CD4-positive, alpha-beta T cell treated with Interleukin-12 subunit alpha and Interleukin-12 subunit beta, for 1 hour (primary cell): Measurements from ENCODE around the gene SIPA1L3.

Experiments
- DNase-seq: peaks from one replicate; pipeline ENCODE4 v3.0.0-alpha.2; 2020

Gene SIPA1L3

GRCh38 chr19:37947778-37948177 lies 40.8 kb downstream of the SIPA1L3 start:
- DNase-seq: no peak

- no peak for DNase-seq
Observed at GRCh38 chr19:37948362-37948761, 41.4 kb downstream of the SIPA1L3 start.

- DNase-seq: no peak
Observed at GRCh38 chr19:37950471-37951175, 43.6 kb downstream of the SIPA1L3 start.

GRCh38 chr19:37951816-37952210 lies 44.8 kb downstream of the SIPA1L3 start:
- DNase-seq: no peak

- no peak for DNase-seq
Observed at GRCh38 chr19:37953171-37953917, 46.3 kb downstream of the SIPA1L3 start.

DNA sequence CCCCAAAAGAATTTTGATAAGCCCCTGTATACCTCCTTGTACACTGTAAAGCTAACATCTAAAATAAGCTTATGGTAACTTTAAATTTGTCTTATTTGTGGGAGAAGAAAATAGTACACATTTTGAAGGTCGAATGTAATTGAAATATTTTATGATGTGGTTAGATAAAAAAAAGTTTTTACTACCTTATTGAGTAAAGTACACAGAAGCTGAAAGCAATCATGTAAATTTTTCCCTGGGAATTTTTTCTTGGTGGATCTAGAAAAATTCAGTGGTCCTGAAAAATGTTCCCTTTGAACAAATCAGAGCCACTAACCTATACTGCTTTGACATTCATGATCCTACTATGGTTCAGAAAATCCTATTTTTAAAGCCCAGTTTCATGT lies 46.9 kb downstream of the SIPA1L3 start:
- DNase-seq: no peak

GRCh38 chr19:37954421-37954874 lies 47.4 kb downstream of the SIPA1L3 start:
- DNase-seq: no peak

DNA sequence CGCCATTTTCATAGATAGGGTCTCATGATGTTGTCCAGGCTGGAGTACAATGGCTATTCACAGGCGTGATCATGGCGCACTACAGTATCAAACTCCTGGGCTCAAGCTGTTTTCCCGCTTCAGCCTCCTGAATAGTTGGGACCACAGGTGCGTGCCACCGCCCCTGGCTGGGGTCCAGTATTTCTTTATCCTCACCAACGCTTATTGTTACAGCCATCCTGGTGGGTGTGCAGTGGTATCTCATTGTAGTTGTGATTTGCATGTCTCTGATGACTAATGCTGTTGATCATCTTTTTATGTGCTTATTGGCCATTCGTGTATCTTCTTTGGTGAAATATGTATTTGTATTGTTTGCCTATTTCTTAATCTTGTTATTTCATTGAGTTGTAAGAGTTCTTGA lies 49.0 kb downstream of the SIPA1L3 start:
- DNase-seq: no peak

GRCh38 chr19:37957176-37957575 lies 50.2 kb downstream of the SIPA1L3 start:
- DNase-seq: no peak

DNA sequence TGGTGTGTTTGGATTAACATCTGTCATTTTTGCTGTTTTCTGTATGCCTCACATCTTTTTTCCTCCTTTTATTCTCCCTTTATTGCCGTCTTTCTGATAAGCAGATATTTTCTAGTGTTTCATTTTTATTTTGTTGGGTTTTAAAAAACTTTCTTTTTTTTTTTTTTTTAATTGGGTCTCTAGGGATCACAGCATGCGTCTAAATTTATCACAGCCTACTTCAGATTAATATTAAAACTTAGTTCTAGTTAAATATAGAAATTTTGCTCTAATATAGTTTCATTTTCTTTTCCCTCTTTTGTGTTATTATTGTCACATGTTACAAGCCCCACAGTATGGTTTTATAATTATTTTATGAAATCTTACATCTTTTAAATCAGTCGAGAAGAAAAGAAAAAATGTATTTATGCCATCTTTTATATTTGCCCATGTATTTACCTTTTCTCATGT lies 52.7 kb downstream of the SIPA1L3 start:
- no peak for DNase-seq

DNA sequence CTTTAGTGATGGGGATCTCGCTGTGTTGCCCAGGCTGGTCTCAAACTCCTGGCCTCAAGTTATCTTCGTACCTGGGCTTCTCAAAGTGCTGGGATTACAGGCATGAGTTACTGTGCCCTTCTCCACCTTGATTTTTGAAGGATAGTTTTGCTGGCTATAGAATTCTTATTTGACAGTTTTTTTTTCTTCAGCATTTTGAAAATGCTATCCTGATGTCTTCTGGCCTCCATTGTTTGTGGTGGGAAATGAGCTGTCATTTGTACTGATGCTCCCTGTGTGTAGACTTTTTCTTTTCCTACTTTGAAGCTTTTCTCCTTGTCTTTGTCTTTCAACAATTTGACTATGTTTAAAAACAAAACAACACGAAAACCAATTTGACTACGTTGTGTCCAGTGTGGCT lies 54.2 kb downstream of the SIPA1L3 start:
- DNase-seq: no peak

GRCh38 chr19:37963190-37963936 lies 56.4 kb downstream of the SIPA1L3 start:
- DNase-seq: no peak

DNA sequence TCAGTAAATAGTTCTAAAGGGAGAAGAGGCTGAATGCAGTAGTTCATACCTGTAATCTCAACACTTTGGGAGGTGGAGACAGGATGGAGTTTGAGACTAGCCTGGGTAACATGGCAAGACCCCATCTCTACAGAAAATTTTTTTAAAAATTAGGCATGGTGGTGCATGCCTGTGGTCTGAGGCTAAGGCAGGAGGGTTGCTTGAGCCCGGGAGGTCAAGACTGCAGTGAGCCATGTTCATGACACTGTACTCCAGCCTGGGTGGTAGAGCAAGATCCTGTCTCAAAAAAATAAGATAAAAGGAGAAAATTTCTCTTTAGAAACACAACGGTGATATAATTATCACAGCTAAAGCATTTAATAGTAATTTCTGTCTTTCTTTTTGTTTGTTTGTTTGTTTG lies 57.1 kb downstream of the SIPA1L3 start:
- no peak for DNase-seq

DNA sequence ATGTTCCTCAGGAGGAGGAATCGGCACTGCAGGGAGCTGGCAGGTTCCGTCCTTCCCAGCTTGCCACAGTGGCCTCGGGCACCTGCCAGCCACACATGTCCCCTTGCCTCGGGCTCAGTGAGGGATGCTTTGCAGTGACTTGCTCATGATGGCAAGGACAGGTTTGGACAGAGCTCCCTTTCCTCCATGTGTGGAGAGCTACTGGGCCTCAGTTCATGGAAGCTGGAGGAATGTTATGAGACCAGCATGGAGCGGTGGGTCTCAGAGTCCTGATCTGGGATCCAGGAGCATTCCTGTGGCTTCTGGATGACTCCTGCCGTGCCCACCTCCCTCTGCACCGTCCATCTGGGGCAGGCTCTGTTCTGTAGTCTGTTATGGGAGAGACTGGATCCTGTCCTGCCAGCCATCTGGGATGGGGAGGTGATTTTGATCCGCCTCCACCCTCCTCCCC lies 59.2 kb downstream of the SIPA1L3 start:
- DNase-seq: no peak

GRCh38 chr19:37966662-37967231 lies 59.7 kb downstream of the SIPA1L3 start:
- no peak for DNase-seq

DNA sequence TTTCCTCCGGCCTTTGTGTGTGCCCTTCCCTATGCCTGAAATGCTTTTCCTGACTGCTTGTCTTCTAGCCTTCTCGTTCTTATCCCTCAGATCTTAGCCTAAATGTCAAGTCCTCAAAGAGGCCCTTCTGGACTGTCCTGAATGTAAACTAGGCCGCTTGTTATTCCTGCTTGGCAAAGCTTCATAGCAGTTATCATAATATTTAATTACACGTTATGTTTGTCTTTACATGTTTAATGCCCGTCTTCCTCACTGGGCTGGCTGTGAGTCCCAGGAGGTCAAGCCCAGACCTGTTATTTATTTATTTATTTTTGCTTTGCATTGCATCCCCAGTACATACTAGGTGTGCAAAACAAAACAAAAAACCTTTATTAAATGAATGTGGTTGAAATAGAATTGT lies 62.7 kb downstream of the SIPA1L3 start:
- no peak for DNase-seq

DNA sequence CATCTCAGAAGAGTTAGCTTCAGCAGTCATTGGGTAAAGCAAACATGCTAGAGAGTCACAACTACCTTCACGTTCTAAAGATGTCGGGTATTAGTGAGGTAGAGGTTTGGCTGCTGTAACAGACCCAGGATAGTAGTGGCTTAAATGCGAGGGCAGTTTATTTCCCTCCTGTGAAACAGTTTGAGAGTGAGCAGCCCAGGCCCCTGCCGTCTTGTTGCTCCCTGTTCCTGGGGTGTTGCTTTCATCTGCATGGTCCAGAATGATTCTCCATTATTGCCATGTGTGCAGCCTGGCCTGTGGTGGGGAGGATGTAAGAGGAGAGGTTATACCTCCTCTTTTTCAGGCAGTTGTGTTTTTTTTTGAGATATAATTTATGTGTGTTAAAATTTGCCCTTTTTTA lies 63.7 kb downstream of the SIPA1L3 start:
- DNase-seq: no peak

- no peak for DNase-seq
Observed at GRCh38 chr19:37972803-37973202, 65.8 kb downstream of the SIPA1L3 start.

- DNase-seq: no peak
Observed at GRCh38 chr19:37973666-37974065, 66.7 kb downstream of the SIPA1L3 start.

DNA sequence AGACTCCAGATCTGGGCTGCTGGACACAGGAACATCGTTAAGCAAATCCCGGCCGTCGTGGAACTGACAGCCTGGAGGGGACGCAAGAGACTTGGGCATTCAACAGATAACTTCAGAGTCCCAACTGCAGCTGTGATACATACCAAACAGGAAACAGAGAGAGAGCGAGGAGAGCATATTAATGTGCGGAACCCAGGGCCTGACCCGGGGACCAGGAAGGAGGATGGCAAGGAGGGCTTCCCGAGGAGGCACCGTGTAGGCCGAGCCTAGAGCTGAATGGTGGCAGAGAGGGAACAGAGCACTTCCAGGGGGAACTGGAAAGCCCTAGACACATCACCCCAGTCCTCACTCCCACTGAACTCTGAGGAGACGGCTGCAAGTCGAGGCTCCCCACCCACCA lies 68.1 kb downstream of the SIPA1L3 start:
- no peak for DNase-seq

DNA sequence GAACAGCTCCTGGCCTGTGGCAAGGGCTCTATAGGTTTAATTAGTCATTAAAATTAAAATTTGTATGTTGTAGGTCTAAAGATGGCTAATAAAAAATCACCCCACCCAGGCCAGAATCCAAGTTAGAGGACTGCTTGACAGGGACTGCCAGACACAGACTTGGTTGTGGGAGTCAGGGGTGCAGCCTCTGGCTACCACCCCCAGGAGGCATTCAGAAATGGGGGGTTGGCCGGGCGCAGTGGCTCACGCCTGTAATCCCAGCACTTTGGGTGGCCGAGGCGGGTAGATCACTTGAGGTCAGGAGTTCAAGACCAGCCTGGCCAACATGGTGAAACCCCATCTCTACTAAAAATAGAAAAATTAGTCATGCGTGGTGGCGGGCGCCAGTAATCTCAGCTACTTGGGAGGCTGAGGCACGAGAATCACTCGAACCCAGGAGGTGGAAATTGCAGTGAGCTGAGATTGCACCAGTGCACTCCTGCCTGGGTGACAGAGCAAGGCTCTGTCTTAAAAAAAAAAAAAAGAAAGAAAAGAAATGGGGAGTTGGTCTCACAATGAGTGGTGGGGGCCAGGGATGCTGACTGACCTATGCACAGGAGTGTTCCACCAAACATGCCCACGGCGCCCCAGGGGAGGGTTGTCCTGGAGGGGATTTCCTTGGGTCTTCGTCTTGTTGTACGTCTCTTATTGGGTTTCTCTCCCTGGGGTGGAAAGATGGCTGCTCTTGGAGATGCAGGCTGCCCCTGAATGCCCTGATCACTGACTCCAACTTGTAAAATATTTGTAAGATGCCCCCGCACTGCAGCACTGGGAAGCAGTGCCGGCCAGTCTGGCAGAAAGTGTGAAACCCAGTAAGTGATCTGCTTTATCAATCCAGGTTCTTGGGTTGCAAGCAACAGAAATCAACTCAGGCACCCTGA lies 68.8 kb downstream of the SIPA1L3 start:
- no peak for DNase-seq

- no peak for DNase-seq
Observed at GRCh38 chr19:37977391-37977790, 70.4 kb downstream of the SIPA1L3 start.
